Measurements from ENCODE around the gene CXCL1. TPM values are rescaled to one million over a fixed set of nuclear protein-coding genes. Genes with fewer than 3 reads are reported as not detected.

CXCL1 gene
- total RNA-seq, 1 experiment from 2014 or later, result not detected

DNA sequence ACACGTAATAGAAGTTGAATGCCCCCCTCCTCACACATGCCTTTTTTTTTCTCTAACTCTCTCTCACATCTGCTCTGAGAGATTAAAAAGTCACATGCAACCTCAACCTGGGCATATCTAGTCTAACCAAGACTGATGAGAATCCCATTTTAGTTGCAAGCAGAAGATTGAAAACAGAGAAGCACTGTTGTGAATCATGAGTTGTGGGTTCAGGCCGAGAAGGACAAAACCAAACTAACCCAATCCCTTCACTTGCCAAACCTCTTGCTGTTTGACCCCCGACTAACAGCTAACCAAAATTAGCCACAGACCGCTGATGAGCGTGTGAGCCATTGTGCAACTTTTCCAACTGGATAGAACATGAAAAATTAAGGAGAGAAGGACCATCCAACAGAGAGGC is 31.8 kb downstream of the CXCL1 start:
- Histone ChIP-seq H3K27me3 (replicated peaks; ENCODE audit: control insufficient read depth, insufficient read depth, low read length) (no peaks in the 10 kb centered on the region), H3K36me3 (ENCODE audit: control insufficient read depth, insufficient read depth, low read length) (no peaks in the 10 kb centered on the region), H3K4me1 (peaks cover 4% of the 10 kb centered on the region), H3K9me3 (no peaks in the 10 kb centered on the region), H3K4me3 (ENCODE audit: low read depth, low read length) (no peak overlapping the region)
- Mint-ChIP-seq H3K27me3 (ENCODE audit: insufficient read depth, unreplicated experiment) (no peaks in the 10 kb centered on the region), H3K36me3 (ENCODE audit: insufficient read depth, unreplicated experiment) (no peaks in the 10 kb centered on the region), H3K4me3 (ENCODE audit: unreplicated experiment) (no peak overlapping the region), H3K27ac (ENCODE audit: unreplicated experiment) (no peak overlapping the region), H3K9me3 (ENCODE audit: unreplicated experiment) (no peaks in the 10 kb centered on the region), H3K4me1 (ENCODE audit: low read depth, unreplicated experiment) (no peaks in the 10 kb centered on the region)
- intact Hi-C loops (cut with micrococcal nuclease; ENCODE audit: unreplicated experiment), result no loop called here
- TF ChIP-seq CTCF (IDR thresholded peaks at IDR 0.05; ENCODE audit: insufficient read depth in 1 of 2, low read depth in 1 of 2, low read length in 1 of 2, severe bottlenecking in 1 of 2, unreplicated experiment in 1 of 2), result no peak
- DNase-seq, result no peak
- BruUV-seq (replicated peaks), result no TSS peak
- ChIA-PET CTCF (no interaction called here), POLR2A (no interaction called here)

DNA sequence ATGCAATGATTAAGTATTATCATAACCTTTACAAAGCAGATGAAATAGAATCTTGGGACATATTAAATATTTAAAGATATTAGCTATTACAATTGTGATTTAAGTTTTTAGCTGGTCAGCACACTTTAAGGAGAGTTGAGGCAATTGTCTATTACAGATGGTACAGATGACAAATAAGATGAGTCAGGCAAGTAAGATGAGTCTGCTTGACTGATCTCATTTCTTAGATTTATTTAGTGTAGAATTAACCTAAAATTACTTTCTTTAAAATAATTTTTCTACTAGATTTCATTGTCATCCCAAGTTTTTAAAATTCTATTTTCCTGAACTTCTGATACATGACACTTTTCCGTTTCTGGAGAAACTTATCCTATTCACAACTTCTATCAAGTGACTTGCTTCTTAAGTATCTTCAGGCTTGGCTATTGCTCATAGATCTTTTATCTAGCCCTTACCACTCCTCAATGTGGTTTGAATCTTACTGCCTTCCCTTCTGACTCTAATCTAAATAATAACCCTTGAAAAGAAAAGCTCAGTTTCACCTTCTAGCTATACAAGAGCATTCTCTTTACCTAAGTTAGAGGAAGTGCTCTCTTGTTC is 32.9 kb downstream of the CXCL1 start:
- no peaks in the 10 kb centered on the region for H3K9me3 ChIP-seq
- Mint-ChIP-seq H3K4me3 (ENCODE audit: unreplicated experiment) (no peak overlapping the region), H3K27me3 (ENCODE audit: insufficient read depth, unreplicated experiment) (no peaks in the 10 kb centered on the region), H3K27ac (ENCODE audit: unreplicated experiment) (no peak overlapping the region), H3K4me1 (ENCODE audit: low read depth, unreplicated experiment) (no peaks in the 10 kb centered on the region), H3K36me3 (ENCODE audit: insufficient read depth, unreplicated experiment) (no peaks in the 10 kb centered on the region), H3K9me3 (ENCODE audit: unreplicated experiment) (no peaks in the 10 kb centered on the region)
- POLR2A ChIA-PET, result no interaction called here
- H3K27me3 ChIP-seq (replicated peaks; ENCODE audit: control insufficient read depth, insufficient read depth, low read length), result no peaks in the 10 kb centered on the region
- no peaks in the 10 kb centered on the region for H3K36me3 ChIP-seq (ENCODE audit: control insufficient read depth, insufficient read depth, low read length)
- TF ChIP-seq CTCF (IDR thresholded peaks at IDR 0.05; ENCODE audit: insufficient read depth in 1 of 2, low read depth in 1 of 2, low read length in 1 of 2, severe bottlenecking in 1 of 2, unreplicated experiment in 1 of 2), result no peak
- DNase-seq, result no peak
- no peak overlapping the region for H3K4me3 ChIP-seq (ENCODE audit: low read depth, low read length)
- no peaks in the 10 kb centered on the region for H3K4me1 ChIP-seq
- CTCF ChIA-PET, result no interaction called here
- intact Hi-C loops (cut with micrococcal nuclease; ENCODE audit: unreplicated experiment), result no loop called here
- BruUV-seq (replicated peaks), result no TSS peak

- BruUV-seq (replicated peaks), result no TSS peak
- no peak for DNase-seq
- no peaks in the 10 kb centered on the region for H3K9me3 Mint-ChIP-seq (ENCODE audit: unreplicated experiment)
- no peaks in the 10 kb centered on the region for H3K4me1 ChIP-seq
- ChIA-PET POLR2A (no interaction called here), CTCF (no interaction called here)
- H3K27me3 ChIP-seq (replicated peaks; ENCODE audit: control insufficient read depth, insufficient read depth, low read length), result no peaks in the 10 kb centered on the region
- no peak overlapping the region for H3K4me3 Mint-ChIP-seq (ENCODE audit: unreplicated experiment)
- H3K27me3 Mint-ChIP-seq (ENCODE audit: insufficient read depth, unreplicated experiment), result no peaks in the 10 kb centered on the region
- H3K27ac Mint-ChIP-seq (ENCODE audit: unreplicated experiment), result no peak overlapping the region
- H3K4me1 Mint-ChIP-seq (ENCODE audit: low read depth, unreplicated experiment), result no peaks in the 10 kb centered on the region
- no peaks in the 10 kb centered on the region for H3K9me3 ChIP-seq
- TF ChIP-seq CTCF (IDR thresholded peaks at IDR 0.05; ENCODE audit: insufficient read depth in 1 of 2, low read depth in 1 of 2, low read length in 1 of 2, severe bottlenecking in 1 of 2, unreplicated experiment in 1 of 2), result no peak
- H3K36me3 Mint-ChIP-seq (ENCODE audit: insufficient read depth, unreplicated experiment), result no peaks in the 10 kb centered on the region
- H3K4me3 ChIP-seq (ENCODE audit: low read depth, low read length), result no peak overlapping the region
- no peaks in the 10 kb centered on the region for H3K36me3 ChIP-seq (ENCODE audit: control insufficient read depth, insufficient read depth, low read length)
- intact Hi-C loops (cut with micrococcal nuclease; ENCODE audit: unreplicated experiment), result no loop called here
These were observed 33.8 kb downstream of the CXCL1 start for GRCh38 chr4:73902817-73903547.

Data from Caco-2 (cell line).